DOHH2 (cell line): Measurements from ENCODE around the gene GALNT9.

Experiments
- EZH2phosphoT487 ChIP-seq: fragments of 200-600 bp; sonication (generic); IDR thresholded peaks from 2 replicates; pipeline ENCODE4 v1.6.1; 2017; ENCODE audit warnings: borderline replicate concordance, mild to moderate bottlenecking, antibody characterized with exemption, low read length, moderate library complexity, mixed read lengths
- TF ChIP-seq, protein P1 (sequence below): fragments of 200-600 bp; sonication (generic); IDR thresholded peaks from one replicate; pipeline ENCODE4 v1.5.1; 2014; ENCODE audit warnings: antibody characterized with exemption, mild to moderate bottlenecking, low read depth, low read length; ENCODE audit not compliant: poor library complexity, severe bottlenecking

DNA sequence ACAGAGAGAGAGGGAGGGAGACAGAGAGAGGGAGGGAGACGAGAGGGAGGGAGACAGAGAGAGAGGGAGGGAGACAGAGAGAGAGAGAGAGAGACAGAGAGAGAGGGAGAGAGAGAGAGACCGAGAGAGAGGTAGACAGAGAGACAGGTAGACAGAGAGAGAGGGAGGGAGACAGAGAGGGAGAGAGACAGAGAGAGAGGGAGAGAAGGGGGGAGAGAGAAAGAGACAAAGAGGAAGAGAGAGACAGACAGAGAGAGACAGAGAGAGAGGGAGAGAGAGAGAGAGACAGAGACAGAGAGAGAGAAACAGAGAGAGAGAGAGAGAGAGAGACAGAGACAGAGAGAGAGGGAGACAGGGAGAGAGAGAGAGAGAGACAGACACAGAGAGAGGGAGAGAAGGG lies 47.8 kb upstream of the GALNT9 start:
- no peak for TF ChIP-seq EZH2phosphoT487
- TF ChIP-seq, protein P1, sequence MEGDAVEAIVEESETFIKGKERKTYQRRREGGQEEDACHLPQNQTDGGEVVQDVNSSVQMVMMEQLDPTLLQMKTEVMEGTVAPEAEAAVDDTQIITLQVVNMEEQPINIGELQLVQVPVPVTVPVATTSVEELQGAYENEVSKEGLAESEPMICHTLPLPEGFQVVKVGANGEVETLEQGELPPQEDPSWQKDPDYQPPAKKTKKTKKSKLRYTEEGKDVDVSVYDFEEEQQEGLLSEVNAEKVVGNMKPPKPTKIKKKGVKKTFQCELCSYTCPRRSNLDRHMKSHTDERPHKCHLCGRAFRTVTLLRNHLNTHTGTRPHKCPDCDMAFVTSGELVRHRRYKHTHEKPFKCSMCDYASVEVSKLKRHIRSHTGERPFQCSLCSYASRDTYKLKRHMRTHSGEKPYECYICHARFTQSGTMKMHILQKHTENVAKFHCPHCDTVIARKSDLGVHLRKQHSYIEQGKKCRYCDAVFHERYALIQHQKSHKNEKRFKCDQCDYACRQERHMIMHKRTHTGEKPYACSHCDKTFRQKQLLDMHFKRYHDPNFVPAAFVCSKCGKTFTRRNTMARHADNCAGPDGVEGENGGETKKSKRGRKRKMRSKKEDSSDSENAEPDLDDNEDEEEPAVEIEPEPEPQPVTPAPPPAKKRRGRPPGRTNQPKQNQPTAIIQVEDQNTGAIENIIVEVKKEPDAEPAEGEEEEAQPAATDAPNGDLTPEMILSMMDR, result no peak
